NT2/D1 (cell line): ENCODE measurements around the gene GCKR.

ENCODE experiments used
- SUZ12 ChIP-seq: IDR thresholded peaks from 2 replicates; pipeline ENCODE4 v1.6.1; 2011; ENCODE audit not compliant: insufficient read length, insufficient read depth; ENCODE audit errors: extremely low read depth
- YY1 ChIP-seq: IDR thresholded peaks from 2 replicates; pipeline ENCODE4 v1.6.1; 2011; ENCODE audit not compliant: insufficient read length, insufficient read depth
- ZNF274 ChIP-seq: IDR thresholded peaks from 2 replicates; pipeline ENCODE4 v1.6.1; 2011; ENCODE audit warnings: mild to moderate bottlenecking, low read depth, low read length

- TF ChIP-seq SUZ12: no peak
- no peak for TF ChIP-seq ZNF274
- no peak for TF ChIP-seq YY1
Measured at GRCh38 chr2:27492557-27492956, 4.1 kb upstream of the GCKR start.
